Activated naive CD4-positive, alpha-beta T cell (primary cell): ENCODE results near the gene PLPPR3.
"Not testable (repeated sequence)": the region's sequence is repeated elsewhere in the genome, so short reads cannot be mapped to it uniquely, and the experiment has no call there.

Source experiments
- DNase-seq, 4 experiments: peaks; one replicate each; lab custom pipeline; 2025; lab: John Stamatoyannopoulos, UW

PLPPR3 gene

DNA sequence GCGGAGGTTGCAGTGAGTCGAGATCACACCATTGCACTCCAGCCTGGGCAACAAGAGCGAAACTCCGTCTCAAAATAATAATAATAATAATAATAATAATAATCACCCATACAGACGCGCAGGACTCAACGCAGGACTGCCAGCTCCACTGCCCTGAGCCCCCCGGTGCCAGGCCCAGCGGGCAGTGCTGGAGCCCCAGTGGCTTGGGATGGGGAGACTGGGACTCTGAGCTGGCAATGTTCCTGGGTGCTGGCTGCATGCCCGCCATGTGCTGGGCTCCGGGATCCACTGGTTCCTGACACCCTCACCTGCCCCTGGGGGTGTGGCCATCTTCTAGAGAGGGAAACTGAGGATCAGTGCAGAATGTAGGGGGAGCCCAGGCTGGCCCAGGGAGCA is 5.6 kb upstream of the PLPPR3 start:
- DNase-seq: no peak

DNA sequence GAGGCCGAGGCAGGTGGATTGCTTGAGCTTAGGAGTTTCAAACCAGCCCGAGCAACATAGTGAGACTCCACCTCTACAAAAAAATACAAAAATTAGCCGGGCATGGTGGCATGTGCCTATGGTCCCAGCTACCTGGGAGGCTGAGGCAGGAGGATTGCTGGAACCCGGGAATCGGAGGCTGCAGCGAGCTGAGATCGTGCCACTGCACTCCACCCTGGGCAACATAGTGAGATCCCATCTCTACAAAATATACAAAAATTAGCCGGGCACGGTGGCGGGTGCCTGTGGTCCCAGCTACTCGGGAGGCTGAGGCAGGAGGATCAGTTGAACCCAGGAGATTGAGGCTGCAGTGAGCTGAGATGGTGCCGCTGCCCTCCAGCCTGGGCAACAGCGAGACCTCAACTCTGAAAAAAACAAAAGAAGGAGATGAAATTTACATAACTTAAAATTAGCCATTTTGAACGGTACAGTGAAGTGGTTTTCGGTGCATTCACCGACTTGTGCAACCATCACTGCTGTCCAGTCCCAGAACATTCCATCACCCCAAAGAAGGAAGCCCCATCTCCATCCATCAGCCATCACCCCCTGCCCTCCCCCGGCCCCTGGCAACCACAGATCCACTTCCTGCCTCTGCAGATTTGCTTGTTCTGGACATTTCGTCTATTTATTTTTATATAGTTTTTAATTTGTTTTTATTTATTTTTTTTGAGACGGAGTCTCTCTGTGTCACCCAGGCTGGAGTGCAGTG is 4.3 kb upstream of the PLPPR3 start:
- no peak for DNase-seq

DNA sequence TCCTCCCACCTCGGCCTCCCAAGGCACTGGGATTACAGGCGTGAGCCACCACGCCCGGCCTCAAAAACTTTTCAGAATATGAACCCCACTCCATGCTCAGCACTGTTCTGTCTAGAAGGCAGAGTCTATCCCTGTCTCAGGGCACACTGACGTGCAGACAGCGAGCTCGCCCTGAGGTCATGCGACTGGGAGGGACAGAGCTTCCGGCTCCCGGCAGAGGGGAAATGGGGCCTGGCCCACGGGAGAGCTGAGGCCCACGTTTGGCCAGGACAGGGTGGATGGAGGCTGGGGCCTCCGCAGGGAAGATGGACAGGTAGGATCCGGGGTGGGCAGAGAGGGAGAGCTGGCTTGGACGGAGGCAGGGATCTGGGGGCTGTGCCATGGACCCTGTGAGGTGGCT is 3.1 kb upstream of the PLPPR3 start:
- no peak for DNase-seq

DNA sequence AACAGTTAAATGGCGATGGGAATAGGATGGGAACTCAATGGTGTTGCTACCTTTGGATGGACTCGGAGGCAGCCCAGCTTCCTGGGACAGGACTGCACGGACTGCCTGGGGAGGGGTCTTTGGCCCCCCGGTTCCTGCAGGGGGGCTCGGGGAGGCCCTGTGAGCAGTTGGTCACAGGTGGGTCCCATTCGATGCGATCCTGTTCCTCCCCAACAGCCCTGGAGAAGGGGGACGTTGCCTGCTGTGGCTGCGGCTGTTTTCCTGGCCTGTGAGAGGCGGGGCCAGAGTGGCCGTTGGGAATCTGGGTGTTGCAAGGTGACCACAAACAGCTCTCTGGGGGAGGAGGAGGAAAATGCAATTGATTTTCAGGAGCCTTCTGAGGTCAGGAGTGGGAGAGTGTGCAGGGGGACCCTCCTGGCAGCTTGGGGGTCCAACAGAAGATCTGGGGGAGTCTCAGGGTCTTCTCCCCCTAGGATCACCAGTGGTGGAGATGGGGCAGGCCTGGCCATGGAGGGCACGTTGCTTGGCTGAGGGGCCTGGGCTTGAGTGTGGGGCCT is 1.9 kb upstream of the PLPPR3 start:
- DNase-seq: no peak

DNA sequence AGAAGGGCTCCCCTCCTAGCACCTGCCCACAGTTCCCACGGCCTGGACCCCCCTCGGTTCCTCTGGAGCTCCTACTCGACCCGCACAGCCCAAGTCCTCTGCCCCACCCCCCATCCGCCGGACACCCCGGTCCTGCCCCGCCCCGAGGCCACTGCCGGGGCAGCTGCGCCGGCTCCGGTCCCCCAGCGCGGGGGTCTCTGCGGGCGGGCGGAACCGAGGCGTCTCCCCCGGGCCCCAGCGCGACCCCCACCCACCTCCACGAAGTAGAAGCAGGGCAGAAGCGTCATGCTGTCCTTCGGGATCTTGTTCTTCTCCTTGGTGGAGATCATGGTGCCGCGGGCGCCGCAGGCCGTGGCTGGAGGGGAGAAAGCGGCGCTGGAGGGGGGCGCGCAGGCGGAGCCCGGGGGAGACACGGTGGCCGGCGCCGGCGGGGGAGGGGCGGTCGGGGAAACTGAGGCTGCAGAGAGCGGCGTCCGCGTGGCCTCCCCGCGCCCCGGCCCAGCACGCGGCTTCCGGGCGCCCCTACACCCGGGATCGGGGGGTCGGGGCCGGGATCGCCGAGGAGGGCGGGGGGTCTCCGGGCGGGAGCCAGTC is 427 bp downstream of the PLPPR3 start:
- DNase-seq: no peak

DNA sequence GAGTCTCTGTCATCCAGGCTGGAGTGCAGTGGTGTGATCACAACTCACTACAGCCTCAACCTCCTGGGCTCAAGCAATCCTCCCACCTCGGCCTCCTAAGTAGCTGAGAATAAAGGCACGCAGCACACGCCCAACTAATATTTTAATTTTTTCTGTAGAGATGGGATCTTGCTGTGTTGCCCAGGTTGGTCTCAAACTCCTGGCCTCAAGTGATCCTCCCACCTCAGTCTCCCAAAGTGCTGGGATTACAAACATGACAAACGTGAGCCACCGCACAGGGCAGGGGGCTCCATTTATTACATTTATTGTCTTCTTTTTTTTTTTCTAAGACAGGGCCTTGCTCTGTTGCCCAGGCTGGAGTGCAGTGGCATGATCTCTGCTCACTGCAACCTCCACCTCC is 1.5 kb downstream of the PLPPR3 start:
- not testable (repeated sequence) for DNase-seq

DNA sequence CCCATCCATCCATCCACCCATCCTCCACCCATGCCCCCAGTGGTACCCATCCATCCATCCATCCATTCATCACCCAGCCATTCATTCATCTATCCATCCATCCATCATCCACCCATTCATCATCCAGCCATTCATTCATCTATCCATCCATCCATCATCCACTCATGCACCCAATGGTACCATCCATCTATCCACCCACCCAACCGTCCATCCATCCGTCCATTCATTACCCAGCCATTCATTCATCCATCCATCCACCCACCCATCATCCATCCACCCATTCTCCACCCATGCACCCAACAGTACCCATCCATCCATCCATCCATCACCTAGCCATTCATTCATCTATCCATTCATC is 5.3 kb downstream of the PLPPR3 start:
- DNase-seq: no peak

DNA sequence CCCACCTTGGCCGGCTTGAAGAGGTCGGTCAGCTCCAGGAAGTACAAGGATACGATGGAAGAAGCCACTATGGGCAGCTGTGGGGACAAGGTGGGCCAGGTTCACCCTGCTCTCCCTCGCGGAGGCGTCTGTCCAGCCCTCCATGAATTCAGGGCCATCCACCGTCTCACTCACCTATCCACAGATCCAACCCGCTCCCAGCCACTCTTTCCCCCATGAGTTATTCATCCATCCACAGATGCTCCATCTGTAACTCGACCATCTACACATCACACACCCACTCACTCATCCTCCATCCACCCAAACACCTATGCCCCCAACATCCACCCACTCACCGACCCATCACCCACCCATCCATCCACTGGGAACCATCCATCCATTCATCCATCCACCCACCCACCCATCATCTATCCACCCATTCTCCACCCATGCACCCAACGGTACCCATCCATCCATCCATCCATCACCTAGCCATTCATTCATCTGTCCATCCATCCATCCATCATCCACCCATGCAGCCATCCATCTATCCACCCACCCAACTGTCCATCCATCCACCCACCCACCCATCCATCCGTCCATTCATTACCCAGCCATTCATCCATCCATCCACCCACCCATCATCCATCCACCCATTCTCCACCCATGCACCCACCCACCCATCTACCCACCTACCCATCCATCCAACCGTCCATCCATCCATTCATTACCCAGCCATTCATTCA is 5.8 kb downstream of the PLPPR3 start:
- DNase-seq: no peak

DNA sequence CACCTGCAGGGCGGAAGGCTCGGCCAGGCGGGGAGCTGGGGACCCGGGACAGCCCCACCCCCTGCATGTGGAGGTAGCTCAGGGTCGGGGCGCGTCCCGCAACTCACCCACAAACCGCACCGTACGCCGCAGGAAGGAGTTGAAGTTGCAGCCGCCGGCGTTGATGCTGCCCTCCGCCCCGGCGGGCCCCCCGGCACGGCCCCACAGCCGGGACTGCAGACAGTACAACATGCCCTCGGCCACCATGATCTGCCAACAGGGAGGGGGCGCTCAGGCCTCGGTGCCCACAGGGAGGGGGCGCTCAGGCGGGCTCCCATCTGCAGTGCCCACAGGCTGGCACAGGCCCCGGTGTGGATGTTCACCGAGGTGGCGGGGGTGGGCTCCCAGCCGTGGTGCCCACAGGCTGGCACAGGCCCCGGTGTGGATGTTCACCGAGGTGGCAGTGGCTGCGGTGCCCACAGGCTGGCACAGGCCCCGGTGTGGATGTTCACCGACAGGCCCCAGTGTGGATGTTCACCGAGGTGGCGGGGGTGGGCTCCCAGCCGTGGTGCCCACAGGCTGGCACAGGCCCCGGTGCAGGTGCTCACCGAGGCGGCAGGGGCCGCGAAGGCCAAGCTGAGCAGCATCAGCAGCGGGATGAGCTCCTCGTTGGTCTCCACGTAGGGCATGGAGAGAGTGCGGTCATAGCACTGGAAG is 6.5 kb downstream of the PLPPR3 start:
- no peak for DNase-seq

DNA sequence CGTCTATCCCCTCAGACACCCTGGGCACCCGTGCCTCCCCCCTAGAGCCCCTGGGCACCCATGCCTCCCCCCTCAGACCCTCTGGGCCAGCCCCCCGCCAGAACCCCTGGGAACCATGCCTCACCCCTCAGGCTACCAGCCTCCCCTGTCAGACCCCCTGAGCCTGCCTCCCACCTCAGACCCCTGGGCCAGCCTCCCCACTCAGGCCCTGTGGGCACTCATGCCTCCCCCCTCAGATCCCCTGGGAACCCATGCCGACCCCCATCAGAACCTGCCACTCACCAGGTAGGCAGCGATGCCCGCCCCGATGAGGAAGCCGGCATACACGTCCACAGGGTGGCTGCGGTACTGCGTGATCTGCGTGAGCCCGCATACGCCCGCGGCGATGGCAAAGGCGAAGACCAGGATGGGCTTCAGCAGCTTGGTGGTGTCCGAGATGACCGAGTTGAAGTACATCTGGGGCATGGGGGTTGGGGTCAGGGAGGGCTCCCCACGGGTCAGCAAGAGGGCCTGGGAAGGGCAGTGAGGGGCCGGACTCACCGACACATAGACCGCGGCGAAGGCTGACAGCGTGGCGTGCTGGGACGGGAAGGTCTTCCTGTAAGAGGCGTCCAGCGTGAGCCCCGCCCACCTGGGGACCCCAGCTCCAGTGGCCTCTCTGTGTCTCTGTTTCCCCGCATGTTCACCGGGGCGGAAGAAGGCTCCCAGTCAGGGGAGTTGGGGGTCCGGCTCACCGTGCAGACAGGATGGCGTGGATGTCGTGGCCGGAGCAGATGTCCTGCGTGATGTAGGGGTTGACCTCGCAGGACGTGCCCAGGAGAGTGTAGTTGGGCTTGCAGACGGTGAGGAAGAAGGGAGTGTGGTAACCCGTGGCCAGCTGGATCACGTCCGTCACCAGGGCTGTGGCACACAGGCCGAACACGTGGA is 7.3 kb downstream of the PLPPR3 start:
- no peak for DNase-seq

DNA sequence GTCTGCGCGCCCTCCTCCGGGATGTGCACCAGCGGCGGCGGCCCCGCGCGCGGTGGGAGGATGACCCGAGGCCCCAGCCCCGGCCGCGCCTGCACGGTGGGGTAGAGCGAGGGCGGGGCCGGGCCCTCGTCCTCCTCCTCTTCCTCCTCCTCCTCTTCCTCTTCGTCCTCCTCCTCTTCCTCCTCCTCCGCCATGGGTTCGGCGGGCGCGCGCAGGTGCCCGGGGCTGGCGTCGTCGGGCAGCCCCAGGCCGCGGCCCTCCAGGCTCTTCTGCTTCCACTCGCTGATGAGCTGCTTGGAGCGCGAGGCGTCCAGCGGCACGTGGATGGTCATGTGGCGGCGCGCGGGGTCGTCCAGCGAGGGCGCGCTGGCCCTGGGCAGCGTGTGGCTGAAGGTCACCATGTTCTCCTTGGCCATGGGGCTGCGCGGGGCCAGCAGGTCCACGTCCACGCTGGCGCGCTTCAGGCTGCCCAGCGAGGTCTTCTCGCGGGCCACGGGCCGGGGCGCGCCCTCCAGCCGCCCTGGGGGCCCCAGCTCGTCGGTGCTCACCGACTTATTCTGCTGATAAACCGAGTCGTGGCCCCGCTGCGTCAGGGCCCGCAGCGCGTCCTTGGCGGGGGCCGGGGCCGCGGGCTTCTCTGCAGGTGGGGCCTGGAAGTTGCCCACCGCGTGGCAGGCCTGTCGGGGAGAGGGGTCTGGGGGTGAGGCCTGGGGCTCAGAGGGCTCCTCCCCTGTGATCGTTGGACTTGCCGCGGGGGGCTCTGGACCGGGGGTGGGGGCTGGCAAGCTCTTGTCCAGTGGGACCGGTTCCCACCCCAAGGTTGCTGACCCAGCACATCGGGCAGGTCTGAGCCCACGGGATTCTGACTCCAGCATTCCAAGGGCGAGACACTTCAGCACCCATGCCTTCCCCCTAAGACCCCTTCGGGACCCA is 8.3 kb downstream of the PLPPR3 start:
- DNase-seq: no peak

DNA sequence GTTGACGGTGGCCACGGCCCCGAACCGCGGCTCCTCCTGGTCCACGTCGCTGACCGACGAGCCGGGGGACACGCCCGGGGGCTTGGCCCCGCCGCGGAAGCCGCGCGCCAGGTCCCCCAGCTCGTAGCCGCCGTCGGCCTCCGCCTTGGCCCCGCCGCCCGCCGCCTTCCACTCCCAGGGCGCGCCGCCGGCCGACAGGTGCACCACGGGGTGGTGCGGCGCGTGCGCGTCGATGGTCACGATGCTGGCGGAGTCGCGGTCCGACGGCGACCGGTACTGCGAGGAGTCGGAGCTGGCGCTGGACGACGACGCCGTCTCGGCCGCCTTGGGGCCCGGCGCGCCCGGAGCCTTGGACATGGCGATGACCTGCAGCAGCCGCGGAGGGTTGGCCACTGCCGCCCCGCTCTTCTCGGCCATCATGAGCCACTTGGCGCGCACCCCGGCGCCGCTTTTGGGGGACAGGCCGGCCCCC is 9.0 kb downstream of the PLPPR3 start:
- no peak for DNase-seq

DNA sequence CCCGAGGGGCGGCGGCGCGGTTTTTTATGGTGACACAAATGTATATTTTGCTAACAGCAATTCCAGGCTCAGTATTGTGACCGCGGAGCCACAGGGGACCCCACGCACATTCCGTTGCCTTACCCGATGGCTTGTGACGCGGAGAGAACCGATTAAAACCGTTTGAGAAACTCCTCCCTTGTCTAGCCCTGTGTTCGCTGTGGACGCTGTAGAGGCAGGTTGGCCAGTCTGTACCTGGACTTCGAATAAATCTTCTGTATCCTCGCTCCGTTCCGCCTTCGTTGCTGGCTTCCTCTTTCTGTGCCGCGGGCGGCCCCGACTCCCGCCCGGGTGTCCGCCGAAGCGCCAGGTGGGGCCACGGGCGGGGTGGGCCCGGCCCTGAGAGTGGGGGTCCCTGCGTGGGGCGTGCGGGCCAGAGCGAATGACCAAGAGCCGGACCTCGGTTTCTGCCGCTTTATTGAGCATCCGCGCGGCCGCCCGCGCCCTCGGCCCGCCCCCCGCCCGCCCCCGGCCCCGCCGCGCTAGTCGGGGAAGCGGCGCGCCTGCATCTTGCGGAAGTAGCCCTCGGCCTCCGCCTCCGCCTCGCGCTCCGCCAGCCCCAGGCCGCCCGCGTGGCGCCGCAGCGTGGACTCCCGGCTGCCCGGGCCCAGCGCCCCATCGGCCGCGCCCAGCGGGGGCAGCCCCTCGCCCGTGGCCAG is 9.6 kb downstream of the PLPPR3 start:
- no peak for DNase-seq

DNA sequence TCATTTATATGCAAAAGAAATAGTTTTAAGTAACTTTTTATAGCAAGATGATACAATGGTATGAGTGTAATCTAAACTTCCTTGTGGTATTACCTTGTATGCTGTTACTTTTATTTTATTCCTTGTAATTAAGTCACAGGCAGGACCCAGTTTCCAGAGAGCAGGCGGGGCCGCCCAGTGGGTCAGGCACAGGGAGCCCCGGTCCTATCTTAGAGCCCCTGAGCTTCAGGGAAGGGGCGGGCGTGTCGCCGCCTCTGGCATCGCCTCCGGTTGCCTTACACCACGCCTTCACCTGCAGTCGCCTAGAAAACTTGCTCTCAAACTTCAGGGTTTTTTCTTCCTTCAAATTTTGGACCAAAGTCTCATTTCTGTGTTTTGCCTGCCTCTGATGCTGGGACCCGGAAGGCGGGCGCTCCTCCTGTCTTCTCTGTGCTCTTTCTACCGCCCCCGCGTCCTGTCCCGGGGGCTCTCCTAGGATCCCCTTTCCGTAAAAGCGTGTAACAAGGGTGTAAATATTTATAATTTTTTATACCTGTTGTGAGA is 10.2 kb downstream of the PLPPR3 start:
- DNase-seq: no peak

DNA sequence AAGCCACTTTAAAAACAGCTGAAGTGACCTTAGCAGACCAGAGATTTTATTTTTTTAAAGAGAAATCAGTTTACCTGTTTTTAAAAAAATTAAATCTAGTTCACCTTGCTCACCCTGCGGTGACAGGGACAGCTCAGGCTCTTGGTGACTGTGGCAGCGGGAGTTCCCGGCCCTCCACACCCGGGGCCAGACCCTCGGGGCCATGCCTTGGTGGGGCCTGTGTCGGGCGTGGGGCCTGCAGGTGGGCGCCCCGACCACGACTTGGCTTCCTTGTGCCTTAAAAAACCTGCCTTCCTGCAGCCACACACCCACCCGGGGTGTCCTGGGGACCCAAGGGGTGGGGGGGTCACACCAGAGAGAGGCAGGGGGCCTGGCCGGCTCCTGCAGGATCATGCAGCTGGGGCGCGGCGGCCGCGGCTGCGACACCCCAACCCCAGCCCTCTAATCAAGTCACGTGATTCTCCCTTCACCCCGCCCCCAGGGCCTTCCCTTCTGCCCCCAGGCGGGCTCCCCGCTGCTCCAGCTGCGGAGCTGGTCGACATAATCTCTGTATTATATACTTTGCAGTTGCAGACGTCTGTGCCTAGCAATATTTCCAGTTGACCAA is 10.8 kb downstream of the PLPPR3 start:
- no peak for DNase-seq

DNA sequence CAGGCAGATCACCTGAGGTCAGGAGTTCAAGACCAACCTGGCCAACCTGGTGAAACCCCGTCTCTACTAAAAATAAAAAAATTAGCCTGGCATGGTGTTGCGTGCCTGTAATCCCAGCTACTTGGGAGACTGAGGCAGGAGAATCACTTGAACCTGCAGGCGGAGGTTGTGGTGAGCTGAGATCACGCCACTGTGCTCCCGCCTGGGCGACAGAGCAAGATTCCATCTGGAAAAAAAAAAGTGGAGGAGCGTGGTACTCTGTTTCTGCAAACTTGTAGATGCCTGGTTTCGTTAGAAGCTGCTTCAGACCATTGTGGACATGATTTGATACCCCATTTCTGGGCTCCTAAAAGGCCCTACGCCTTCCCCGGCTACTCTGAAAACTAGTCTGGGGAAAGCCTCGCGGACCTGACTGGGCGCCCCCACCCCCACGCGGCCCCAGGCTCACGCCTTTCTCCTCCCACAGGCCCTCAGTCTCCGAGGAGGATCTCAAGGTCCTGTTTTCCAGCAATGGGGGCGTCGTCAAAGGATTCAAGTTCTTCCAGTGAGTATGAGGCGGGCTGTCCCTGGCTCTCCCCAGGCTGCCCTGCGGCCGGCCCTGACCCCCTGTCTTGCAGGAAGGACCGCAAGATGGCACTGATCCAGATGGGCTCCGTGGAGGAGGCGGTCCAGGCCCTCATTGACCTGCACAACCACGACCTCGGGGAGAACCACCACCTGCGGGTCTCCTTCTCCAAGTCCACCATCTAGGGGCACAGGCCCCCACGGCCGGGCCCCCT is 11.5 kb downstream of the PLPPR3 start:
- DNase-seq: no peak

DNA sequence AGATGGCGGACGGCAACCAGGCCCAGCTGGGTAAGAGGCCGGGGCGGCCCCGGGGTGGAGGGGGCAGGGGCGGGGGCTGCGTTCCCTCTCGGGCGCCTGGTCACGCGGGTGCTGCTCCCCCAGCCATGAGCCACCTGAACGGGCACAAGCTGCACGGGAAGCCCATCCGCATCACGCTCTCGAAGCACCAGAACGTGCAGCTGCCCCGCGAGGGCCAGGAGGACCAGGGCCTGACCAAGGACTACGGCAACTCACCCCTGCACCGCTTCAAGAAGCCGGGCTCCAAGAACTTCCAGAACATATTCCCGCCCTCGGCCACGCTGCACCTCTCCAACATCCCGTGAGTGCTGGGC is 13.4 kb downstream of the PLPPR3 start:
- no peak for DNase-seq
